K562 (cell line): Measurements from ENCODE around the gene KLRF2. TPM values are rescaled to one million over a fixed set of nuclear protein-coding genes. Genes with fewer than 3 reads are reported as not detected.

Source experiments
- ATAC-seq: fragments of 200-7000 bp; cut with Tn5 transposase; 3 replicates; pipeline ENCODE4 v1.9.1; 2020; ENCODE audit warnings: moderate library complexity
- BruUV-seq: library from RNA; stranded (reverse); fragments of 400-500 nt; replicated peaks from 2 replicates; lab custom pipeline; 2021; lab: Mats Ljungman, UMichigan
- CTCF ChIA-PET: fragments of 300-600 bp; formaldehyde crosslinking; extraction: SDS; loops from one replicate; lab custom pipeline; 2021; ENCODE audit warnings: low intra/inter-chr PET ratio; lab: Yijun Ruan, JAX
- POLR2A ChIA-PET: fragments of 300-600, 350-650 bp; sonication (Branson Sonifier 250); formaldehyde crosslinking; extraction: SDS; loops from one replicate; lab custom pipeline; 2021; ENCODE audit warnings: antibody characterized with exemption, inconsistent platforms; lab: Yijun Ruan, JAX
- DNase-seq, 4 experiments: peaks; one replicate each; pipeline versions ENCODE4 v3.0.0 to v3.0.0-alpha.2; 2011 to 2018; ENCODE audit warnings: low spot score in 3 of 4, mixed read lengths in 3 of 4; ENCODE audit errors: extremely low read depth in 1 of 4
- FAIRE-seq: peaks from 2 replicates; lab custom pipeline; 2011; peaks lifted over from hg19 to GRCh38; lab: Jason Lieb, UNC
- H2AFZ ChIP-seq: 2 replicates; pipeline ENCODE4 v1.6.0; 2011; ENCODE audit warnings: low read depth, low read length, control low read depth, inconsistent platforms
- H3K27ac ChIP-seq: fragments of 200-600 bp; 3 replicates; pipeline ENCODE4 v1.8.0; 2011; ENCODE audit warnings: low read depth, mild to moderate bottlenecking, control low read depth, inconsistent platforms, low read length, moderate library complexity, mixed read lengths; ENCODE audit errors: extremely low read depth
- H3K27me3 ChIP-seq, 2 experiments: fragments of 300-600 bp in 1 of 2; 2 replicates in 1 of 2; 3 replicates in 1 of 2; pipeline versions ENCODE4 v1.6.0 to v1.8.0; 2011; ENCODE audit warnings: inconsistent platforms in 2 of 2, low read length in 2 of 2, mild to moderate bottlenecking in 1 of 2, mixed read lengths in 1 of 2, moderate library complexity in 1 of 2; ENCODE audit not compliant: control insufficient read depth in 2 of 2, insufficient read depth in 2 of 2
- H3K36me3 ChIP-seq: fragments of 300-600 bp; 3 replicates; pipeline ENCODE4 v1.8.0; 2011; ENCODE audit warnings: mild to moderate bottlenecking, low read length, inconsistent platforms; ENCODE audit not compliant: control insufficient read depth, insufficient read depth
- H3K4me1 ChIP-seq, 2 experiments: fragments of 200-600 bp in 1 of 2; replicated peaks in 1 of 2; 2 replicates in 1 of 2; 3 replicates in 1 of 2; pipeline versions ENCODE4 v1.5.1 to v1.8.0; 2011; ENCODE audit warnings: inconsistent platforms in 2 of 2, low read length in 2 of 2, mild to moderate bottlenecking in 1 of 2, mixed read lengths in 1 of 2, moderate library complexity in 1 of 2; ENCODE audit not compliant: control insufficient read depth in 2 of 2, insufficient read depth in 2 of 2
- H3K4me2 ChIP-seq: 2 replicates; pipeline ENCODE4 v1.6.1; 2011; ENCODE audit warnings: low read length, control low read depth, inconsistent platforms, mixed read lengths; ENCODE audit not compliant: insufficient read depth
- H3K4me3 ChIP-seq: fragments of 200-600 bp; sonication (generic), shearing (Covaris generic); 2 replicates; pipeline ENCODE4 v1.5.1; 2016; ENCODE audit warnings: control low read depth, inconsistent platforms
- H3K79me2 ChIP-seq: fragments of 200-600 bp; 3 replicates; pipeline ENCODE4 v1.8.0; 2011; ENCODE audit warnings: low read length, inconsistent platforms; ENCODE audit not compliant: control insufficient read depth, insufficient read depth
- H3K9ac ChIP-seq, 2 experiments: 2 replicates each; pipeline versions ENCODE4 v1.6.0 to v1.6.1; 2011; ENCODE audit warnings: low read depth in 2 of 2, low read length in 2 of 2, control low read depth in 1 of 2, inconsistent platforms in 1 of 2, mild to moderate bottlenecking in 1 of 2, mixed read lengths in 1 of 2; ENCODE audit not compliant: insufficient read depth in 1 of 2
- H3K9me1 ChIP-seq: one replicate; pipeline ENCODE4 v1.6.0; 2011; ENCODE audit warnings: inconsistent platforms, mild to moderate bottlenecking, low read length, moderate library complexity; ENCODE audit not compliant: control insufficient read depth, insufficient read depth
- H3K9me3 ChIP-seq: replicated peaks from 2 replicates; pipeline ENCODE4 v1.5.1; 2011; ENCODE audit warnings: low read depth, low read length, inconsistent platforms; ENCODE audit not compliant: control insufficient read depth, insufficient read depth
- H4K20me1 ChIP-seq: replicated peaks from 2 replicates; pipeline ENCODE4 v1.6.1; 2011; ENCODE audit warnings: low read length, inconsistent platforms, mixed read lengths; ENCODE audit not compliant: control insufficient read depth, insufficient read depth
- BRF1 ChIP-seq: IDR thresholded peaks from 3 replicates; pipeline ENCODE4 v1.6.1; 2011; ENCODE audit warnings: borderline replicate concordance, mild to moderate bottlenecking; ENCODE audit not compliant: insufficient read length; ENCODE audit errors: extremely low read depth
- CBFA2T3 ChIP-seq: fragments of 450-650 bp; IDR thresholded peaks from 2 replicates; pipeline ENCODE4 v1.6.1; 2017
- HMG20B ChIP-seq: fragments of 250-450 bp; sonication (Bioruptor Pico); IDR thresholded peaks from 2 replicates; pipeline ENCODE4 v1.5.0; 2021; ENCODE audit warnings: mild to moderate bottlenecking
- MCM2 ChIP-seq: fragments of 450-650 bp; IDR thresholded peaks from 2 replicates; pipeline ENCODE4 v1.6.1; 2017; ENCODE audit warnings: low read depth, mild to moderate bottlenecking
- SETDB1 ChIP-seq: IDR thresholded peaks from one replicate; pipeline ENCODE4 v1.6.1; 2012; ENCODE audit warnings: low read length, control low read depth, inconsistent platforms
- TAL1 ChIP-seq: fragments of 450-650 bp; IDR thresholded peaks from 2 replicates; pipeline ENCODE4 v1.6.1; 2016; ENCODE audit warnings: mild to moderate bottlenecking
- WGBS: fragments of 100-300 bp; shearing (Covaris generic); methylation state at CpG from one replicate; pipeline ENCODE4 v1.1.6; 2016; ENCODE audit warnings: low coverage, mixed read lengths; ENCODE audit not compliant: insufficient coverage; ENCODE audit errors: missing lambda C conversion rate; 5-methylcytosine and 5-hydroxymethylcytosine counted together
- in situ Hi-C: fragments of 300-500 bp; cut with MboI; formaldehyde crosslinking; loops from 4 replicates; pipeline ENCODE4 v1.15.0; 2018; ENCODE audit warnings: inconsistent platforms, mixed read lengths
- intact Hi-C: fragments of 100-400 bp; cut with micrococcal nuclease; formaldehyde crosslinking; loops from 2 replicates; pipeline ENCODE4 v1.14.2; 2022
- polyA plus RNA-seq, 8 experiments: library from polyadenylated mRNA; depleted of rRNA in 4 of 8; stranded (reverse) in 5 of 8; unstranded in 3 of 8; fragments of >200 nt; fragmentation: Nextera tagmentation in 2 of 8; fragmentation: Illumina TruSeq in 1 of 8; extraction: Ambion mirVana in 2 of 8; extraction: Trizol in 1 of 8; gene quantifications; 2 replicates each; pipeline versions ENCODE4 v1.2.1 to v1.2.3, GENCODE V29; 2011 to 2014; ENCODE audit warnings: inconsistent platforms in 1 of 8, missing spikeins in 1 of 8
- total RNA-seq, 7 experiments: library from RNA; depleted of rRNA in 6 of 7; stranded (reverse); fragments of >200 nt in 6 of 7; fragmentation: Illumina TruSeq in 2 of 7; extraction: Trizol in 2 of 7; gene quantifications; 2 replicates each; pipeline versions ENCODE4 v1.2.1 to v1.2.3, GENCODE V29; 2011 to 2021; ENCODE audit warnings: low replicate concordance in 1 of 7
- TF ChIP-seq, protein P1 (sequence below): sonication (generic); formaldehyde crosslinking; IDR thresholded peaks from 2 replicates; pipeline ENCODE4 v1.8.0; 2022; ENCODE audit warnings: mild to moderate bottlenecking, low read depth, missing genetic modification reagents
- TF ChIP-seq, protein P2 (sequence below): fragments of 450-650 bp; formaldehyde crosslinking; IDR thresholded peaks from 2 replicates; pipeline ENCODE4 v1.4.0; 2020; ENCODE audit warnings: mild to moderate bottlenecking, moderate library complexity

The KLRF2 gene
- total and polyA plus RNA-seq, 9 of the 15 experiments (the other 6 are each of a cell fraction or from before 2014, with no cell fraction given) = not detected

DNA sequence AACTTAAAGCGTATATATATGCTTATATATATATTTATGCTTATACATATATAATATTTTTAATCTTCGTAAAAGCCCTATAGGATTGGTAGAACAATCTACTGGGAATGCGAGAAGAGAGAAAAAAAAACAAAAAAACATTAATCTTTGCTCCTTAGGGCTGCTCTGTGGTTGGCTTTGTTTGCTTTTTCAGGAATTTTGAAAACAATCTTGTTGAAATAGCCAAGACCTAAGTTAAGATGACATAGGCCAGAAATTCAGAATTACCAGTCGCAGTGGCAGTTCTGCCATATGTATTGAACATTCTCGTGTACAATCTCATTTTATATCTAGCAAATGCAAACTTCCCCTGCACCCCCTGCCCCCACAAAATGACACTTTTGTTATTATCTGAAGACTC lies 699 bp downstream of the KLRF2 start:
- CTCF ChIA-PET = no interaction called here
- TF ChIP-seq MCM2 = no peak
- no peak for TF ChIP-seq SETDB1
- TF ChIP-seq CBFA2T3 = no peak
- TF ChIP-seq, protein P1, sequence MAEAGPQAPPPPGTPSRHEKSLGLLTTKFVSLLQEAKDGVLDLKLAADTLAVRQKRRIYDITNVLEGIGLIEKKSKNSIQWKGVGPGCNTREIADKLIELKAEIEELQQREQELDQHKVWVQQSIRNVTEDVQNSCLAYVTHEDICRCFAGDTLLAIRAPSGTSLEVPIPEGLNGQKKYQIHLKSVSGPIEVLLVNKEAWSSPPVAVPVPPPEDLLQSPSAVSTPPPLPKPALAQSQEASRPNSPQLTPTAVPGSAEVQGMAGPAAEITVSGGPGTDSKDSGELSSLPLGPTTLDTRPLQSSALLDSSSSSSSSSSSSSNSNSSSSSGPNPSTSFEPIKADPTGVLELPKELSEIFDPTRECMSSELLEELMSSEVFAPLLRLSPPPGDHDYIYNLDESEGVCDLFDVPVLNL (CRISPR knock-in tag) = no peak
- no peak for TF ChIP-seq HMG20B (CRISPR knock-in tag)
- no peak for TF ChIP-seq BRF1
- TF ChIP-seq, protein P2, sequence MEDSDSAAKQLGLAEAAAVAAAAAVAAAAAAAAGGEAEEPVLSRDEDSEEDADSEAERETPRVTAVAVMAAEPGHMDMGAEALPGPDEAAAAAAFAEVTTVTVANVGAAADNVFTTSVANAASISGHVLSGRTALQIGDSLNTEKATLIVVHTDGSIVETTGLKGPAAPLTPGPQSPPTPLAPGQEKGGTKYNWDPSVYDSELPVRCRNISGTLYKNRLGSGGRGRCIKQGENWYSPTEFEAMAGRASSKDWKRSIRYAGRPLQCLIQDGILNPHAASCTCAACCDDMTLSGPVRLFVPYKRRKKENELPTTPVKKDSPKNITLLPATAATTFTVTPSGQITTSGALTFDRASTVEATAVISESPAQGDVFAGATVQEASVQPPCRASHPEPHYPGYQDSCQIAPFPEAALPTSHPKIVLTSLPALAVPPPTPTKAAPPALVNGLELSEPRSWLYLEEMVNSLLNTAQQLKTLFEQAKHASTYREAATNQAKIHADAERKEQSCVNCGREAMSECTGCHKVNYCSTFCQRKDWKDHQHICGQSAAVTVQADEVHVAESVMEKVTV (CRISPR knock-in tag) = no peak
- no peak for TF ChIP-seq TAL1
- H3K4me3 ChIP-seq = no peak overlapping the region
- intact Hi-C loops (no loop called here), in situ Hi-C loops (no loop called here)
- POLR2A ChIA-PET = interaction anchor here (0.6 kb wide), 1 partner anchor 234 kb away, joined by 3 read pairs; no protein-coding TSS in a partner anchor
- H3K9me1 ChIP-seq = no peaks in the 10 kb centered on the region
- H4K20me1 ChIP-seq = no peaks in the 10 kb centered on the region
- no peak for FAIRE-seq
- DNase-seq = no peak
- no peaks in the 10 kb centered on the region for H3K36me3 ChIP-seq
- no peak overlapping the region for H2AFZ ChIP-seq
- no peak overlapping the region for H3K9ac ChIP-seq
- no TSS peak for BruUV-seq
- no peaks in the 10 kb centered on the region for H3K4me1 ChIP-seq
- WGBS = 43% methylated on average over 5 of the region's 5 CpGs
- H3K79me2 ChIP-seq = no peaks in the 10 kb centered on the region
- H3K4me2 ChIP-seq = no peak overlapping the region
- no peaks in the 10 kb centered on the region for H3K9me3 ChIP-seq
- H3K27me3 ChIP-seq = no peaks in the 10 kb centered on the region
- no peak for ATAC-seq
- H3K27ac ChIP-seq = no peak overlapping the region
